Breast epithelium (tissue), 3 donors: ENCODE results near the gene EPC1.

Experiments
- CTCF ChIP-seq, 3 donors: fragments of 450-650 bp; IDR thresholded peaks; one replicate each; pipeline ENCODE4 v1.5.1; 2016 to 2017; ENCODE audit warnings: antibody characterized with exemption in 3 of 3, mild to moderate bottlenecking in 3 of 3, moderate library complexity in 3 of 3
- POLR2A ChIP-seq: fragments of 450-650 bp; IDR thresholded peaks from one replicate; pipeline ENCODE4 v1.6.1; 2016; ENCODE audit warnings: antibody characterized with exemption, mild to moderate bottlenecking, moderate library complexity
- POLR2AphosphoS5 ChIP-seq, 3 donors: sonication (generic); formaldehyde crosslinking; IDR thresholded peaks; one replicate each; pipeline ENCODE4 v1.6.1; 2017; ENCODE audit warnings: antibody characterized with exemption in 3 of 3

- TF ChIP-seq CTCF (IDR thresholded peaks at IDR 0.05) (no peak), POLR2A (no peak), POLR2AphosphoS5 (IDR thresholded peaks at IDR 0.05) (no peak)
Observed at GRCh38 chr10:32377458-32378259, 30.7 kb upstream of the EPC1 start.
